GM21619 (cell line): ENCODE data around the gene ECSIT.
"Not testable (repeated sequence)": the region's sequence is repeated elsewhere in the genome, so short reads cannot be mapped to it uniquely, and the experiment has no call there.

Experiments used
- ATAC-seq: cut with Tn5 transposase; IDR thresholded peaks from one replicate; pipeline ENCODE4 v1.9.1; 2021; ENCODE audit not compliant: unreplicated experiment

The ECSIT gene

DNA sequence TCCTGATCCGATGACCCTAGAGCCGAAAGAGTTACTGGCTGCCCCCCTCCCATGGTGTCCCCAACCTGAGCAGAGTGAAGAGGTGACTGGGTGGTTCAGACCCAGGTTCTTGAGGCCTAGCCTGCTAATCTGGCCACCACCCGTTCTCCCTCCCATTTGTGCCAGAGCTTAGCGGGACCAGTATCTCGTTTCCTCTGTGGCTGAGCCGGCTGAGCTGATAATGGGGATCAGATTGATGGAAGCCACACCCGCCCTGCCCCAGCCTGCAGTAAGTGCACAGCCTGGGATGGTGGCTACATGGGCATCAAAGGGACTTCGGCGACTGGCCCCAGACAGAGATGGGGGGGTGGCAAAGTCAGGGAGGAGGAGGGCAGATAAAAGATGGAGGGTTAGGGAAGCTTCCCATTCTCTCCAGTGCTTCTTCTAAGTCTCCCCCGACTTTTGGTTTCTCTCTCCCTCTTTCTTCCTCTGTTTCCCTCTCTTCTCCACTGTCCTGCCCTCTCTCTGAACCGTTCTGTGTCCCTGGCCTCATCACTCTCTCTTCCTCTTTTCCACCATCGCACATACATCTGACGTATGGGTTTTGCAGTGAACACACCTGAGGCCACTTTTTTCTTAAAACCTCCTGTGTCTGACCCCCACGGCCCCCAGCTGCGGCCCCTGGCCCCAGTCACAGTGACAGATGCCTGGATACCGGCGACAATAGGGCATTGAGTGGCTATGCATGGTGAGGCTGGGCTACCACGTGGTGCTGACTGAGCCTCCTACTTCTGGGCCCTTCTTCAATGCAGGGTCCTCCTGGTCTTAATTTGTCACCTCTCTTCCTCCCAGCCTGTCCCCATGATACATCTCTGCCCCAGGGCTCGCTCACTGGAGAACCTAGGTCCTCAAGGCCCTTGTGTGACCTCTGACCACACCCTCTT, 50.5 kb downstream of the ECSIT start:
- no peak for ATAC-seq

- ATAC-seq, result no peak
Measured at GRCh38 chr19:11475861-11476260, 53.1 kb downstream of the ECSIT start.

GRCh38 chr19:11475343-11475742, 53.6 kb downstream of the ECSIT start:
- ATAC-seq, result not testable (repeated sequence)

GRCh38 chr19:11473725-11474124, 55.2 kb downstream of the ECSIT start:
- no peak for ATAC-seq

DNA sequence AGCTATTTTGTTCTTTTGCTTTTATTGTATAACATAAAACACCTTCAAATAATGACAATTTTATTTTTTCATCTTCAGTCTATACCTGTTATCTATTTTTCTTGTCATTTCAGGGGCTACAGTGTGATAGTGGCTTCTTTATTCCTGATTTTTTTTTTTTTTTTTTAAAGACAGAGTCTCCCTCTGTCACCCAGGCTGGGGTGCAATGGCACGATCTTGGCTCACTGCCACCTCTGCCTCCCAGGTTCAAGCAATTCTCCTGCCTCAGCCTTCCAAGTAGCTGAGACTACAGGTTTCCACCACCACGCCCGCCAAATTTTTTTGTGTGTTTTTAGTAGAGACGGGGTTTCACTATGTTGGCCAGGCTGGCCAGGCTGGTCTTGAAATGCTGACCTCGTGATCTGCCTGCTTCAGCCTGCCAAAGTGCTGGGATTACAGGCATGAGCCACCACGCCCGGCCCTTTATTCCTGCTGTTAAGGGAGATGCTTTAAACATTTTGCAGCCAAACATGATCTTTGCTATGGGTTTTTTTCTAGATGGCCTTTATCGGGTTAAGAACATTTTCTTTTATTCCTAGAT, 60.6 kb downstream of the ECSIT start:
- not testable (repeated sequence) for ATAC-seq

DNA sequence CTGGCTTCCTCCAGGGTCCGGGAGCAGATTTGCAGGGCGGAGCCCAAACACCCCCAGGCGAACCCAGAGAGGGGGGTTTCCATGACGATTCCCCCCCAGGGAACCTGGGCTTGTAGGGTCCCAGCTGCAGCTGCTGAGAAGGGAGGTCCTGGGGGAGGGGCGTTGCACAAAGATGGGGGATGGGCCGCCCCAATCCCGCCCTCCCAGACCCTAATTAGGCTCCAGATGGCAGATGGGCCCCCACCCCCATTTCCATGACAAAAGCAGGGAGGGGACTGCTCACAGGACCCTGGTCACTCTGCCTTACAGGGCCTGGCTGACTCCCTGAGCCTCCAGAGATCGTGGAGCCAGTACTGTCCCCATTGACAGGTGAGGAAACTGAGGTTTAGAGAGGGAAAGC, 63.3 kb downstream of the ECSIT start:
- no peak for ATAC-seq

DNA sequence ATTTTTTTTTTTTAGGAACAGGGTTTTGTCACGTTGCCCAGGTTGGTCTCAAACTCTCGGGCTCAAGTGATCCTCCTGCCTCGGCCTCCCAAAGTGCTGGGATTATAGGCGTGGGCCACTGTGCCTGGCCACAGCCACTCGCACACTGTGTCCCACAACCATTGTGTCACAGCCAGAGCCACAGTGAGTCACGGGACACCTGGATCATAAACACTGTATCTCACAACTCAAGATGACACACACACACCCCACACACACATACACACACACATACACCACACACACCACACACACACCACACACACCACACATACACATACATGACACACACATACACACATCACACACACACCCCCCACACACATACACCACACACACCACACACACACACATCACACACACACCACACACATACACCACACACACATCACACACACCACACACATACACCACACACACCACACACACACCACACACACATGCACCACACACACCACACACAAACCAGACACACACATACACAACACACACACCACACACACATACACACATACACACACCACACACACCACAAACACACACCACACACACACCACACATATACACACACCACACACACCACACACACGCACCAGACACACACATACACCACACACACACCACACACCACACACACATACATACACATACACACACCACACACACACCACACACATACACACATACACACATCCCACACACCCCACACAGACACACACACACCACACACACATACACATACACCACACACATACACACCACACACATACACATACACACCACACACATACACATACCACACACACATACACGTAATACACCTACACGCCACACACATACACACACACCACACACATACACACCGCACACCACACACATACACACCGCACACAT, 64.3 kb downstream of the ECSIT start:
- no peak for ATAC-seq

DNA sequence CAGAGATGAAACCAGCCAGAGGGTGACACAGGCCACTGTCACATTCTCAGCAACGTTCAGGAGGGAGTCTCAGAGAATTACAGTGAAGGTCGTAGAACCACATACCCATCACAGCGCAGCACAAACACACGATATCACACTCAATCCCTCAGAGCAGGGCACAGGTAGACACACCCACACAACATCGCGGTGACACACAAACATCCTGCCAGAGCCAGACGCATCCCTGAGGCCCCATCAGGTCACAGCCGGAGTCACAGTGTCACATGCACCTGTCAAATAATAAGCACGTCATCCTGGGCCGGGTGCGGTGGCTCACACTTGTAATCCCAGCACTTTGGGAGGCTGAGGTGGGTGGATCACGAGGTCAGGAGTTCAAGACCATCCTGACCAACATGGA, 65.5 kb downstream of the ECSIT start:
- no peak for ATAC-seq

DNA sequence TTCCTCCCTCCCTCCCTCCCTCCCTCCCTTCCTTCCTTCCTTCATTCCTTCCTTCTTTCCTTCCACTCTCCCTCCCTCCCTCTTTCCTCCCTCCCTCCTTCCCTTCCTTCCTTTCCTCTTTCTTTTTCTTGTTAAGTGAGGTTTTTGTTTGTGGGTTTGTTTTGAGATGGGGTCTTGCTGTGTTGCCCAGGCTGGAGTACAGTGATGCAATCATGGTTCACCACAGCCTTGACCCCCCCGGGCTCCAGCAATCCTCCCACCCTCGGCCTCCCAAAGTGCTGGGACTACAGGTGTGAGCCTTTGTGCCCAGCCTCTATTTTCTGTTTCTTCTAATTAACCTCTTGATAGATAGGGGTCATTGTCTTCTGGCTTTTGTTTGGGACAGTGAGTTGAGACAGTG, 67.5 kb downstream of the ECSIT start:
- ATAC-seq, result no peak

- ATAC-seq, result no peak
Measured at GRCh38 chr19:11460207-11460606, 68.7 kb downstream of the ECSIT start.

DNA sequence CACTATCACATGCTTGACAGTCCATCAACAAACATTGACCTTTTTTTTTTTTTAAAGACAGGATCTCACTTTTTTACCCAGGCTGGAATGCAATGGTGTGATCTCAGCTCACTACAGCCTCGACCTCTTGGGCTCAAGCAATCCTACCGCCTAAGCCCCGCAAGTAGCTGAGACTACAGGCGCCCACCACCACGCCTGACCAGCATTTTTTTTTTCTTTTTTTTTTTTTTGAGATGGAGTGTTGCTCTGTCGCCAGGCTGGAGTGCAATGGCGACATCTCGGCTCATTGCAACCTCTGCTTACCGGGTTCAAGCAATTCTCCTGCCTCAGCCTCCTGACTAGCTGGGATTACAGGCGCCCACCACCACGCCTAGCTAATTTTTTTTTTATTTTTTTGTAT, 70.0 kb downstream of the ECSIT start:
- ATAC-seq, result not testable (repeated sequence)

DNA sequence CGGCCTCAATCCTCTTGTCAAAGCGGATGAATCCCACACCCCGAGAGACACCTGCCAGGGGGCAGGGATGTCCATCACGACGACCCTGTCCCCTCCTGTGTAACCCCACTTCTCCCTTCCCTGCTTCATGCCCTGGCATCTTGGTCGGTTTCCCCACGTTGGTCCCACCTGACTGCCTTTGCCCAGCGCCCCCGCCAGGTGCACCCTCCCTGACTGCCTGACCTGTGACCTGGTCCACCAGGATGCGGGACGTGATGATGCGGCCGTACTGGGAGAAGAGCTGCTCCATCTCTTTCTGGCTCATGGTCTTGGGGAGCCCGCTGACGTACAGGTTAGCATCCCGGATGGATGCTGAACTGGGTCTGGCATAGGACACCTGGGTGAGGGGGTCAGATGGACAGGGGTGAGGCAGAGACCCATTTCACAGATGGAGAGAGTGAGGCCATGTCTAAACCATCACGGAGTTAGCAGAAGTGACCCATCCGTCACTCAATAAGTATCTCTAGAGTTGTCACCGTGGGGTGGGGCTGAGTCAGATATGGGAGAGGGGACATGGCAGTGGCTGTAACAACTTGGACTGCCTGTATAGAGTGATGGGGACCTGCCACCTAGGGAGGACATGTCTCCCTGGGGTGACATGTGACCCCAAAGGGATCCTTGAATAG, 70.6 kb downstream of the ECSIT start:
- no peak for ATAC-seq

- ATAC-seq, result no peak
Measured at GRCh38 chr19:11457831-11458230, 71.1 kb downstream of the ECSIT start.

DNA sequence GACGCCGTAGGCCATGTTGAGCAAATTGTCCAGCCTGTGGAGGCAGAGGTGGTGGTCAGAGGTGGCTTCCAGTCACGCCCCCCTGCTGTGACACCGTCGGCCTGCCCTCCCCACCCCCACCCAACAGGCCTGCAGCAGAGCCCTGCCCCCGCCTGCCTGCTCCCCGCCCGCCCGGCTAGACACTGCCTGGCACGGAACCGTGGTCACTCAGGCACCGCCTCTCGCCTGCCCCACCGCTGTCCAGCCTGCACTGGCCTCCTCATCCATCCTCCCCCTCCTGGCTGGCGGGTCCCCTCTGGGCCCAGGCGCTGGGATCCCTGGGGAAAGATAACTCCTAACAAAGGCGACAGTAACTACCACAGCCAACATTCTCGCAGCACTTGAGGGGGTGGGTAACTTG, 71.8 kb downstream of the ECSIT start:
- ATAC-seq, result no peak

DNA sequence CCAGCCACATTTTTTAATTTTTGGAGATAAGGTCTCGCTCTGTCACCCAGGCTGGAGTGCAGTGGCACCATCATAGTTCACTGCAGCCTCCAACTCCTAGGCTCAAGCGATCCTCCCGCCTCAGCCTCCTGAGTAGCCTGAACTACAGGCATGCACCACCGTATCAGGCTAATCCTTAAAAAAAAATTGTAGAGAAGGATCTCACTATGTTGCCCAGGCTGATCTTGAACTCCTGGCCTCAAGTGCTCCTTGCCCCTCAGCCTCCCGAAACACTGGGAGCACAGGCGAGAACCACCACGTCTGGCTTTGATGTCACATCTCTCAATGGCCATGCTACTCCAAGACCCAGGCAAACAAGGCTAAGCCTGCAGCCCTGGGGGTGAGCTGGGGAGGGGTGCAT, 72.3 kb downstream of the ECSIT start:
- no peak for ATAC-seq
